Measurements from ENCODE around the gene POU5F1. TPM values are rescaled to one million over a fixed set of nuclear protein-coding genes. Genes with fewer than 3 reads are reported as not detected.

The POU5F1 gene
- total and polyA plus RNA-seq, 2 of the 4 experiments (the other 2 are of a cell fraction): not detected

GRCh38 chr6:31128093-31128676 lies 42.3 kb downstream of the POU5F1 start:
- Histone ChIP-seq H4K91ac (ENCODE audit: insufficient read depth, low read depth, low read length) (no peak overlapping the region), H3K4me1 (ENCODE audit: control insufficient read depth, insufficient read depth, low read length) (peaks cover under 1% of the 10 kb centered on the region; the same call in 1 of the 2 replicates), H3K36me3 (ENCODE audit: control insufficient read depth, insufficient read depth, low read length) (no peaks in the 10 kb centered on the region), H2AFZ (replicated peaks; ENCODE audit: low read length, poor library complexity) (peak overlapping the region; percentile 13), H3K79me1 (ENCODE audit: low read depth in 1 of 2, low read length in 2 of 2) (no peaks in the 10 kb centered on the region), H3K14ac (replicated peaks; ENCODE audit: low read depth, low read length) (no peak overlapping the region), H2AK5ac (ENCODE audit: low read depth, low read length) (peak overlapping the region; percentile 66; the same call in 1 of the 2 replicates), H4K20me1 (ENCODE audit: insufficient read depth, low read length) (no peaks in the 10 kb centered on the region; the same call in 1 of the 2 replicates), H3K4ac (ENCODE audit: low read depth, low read length) (no peak overlapping the region), H3K18ac (ENCODE audit: low read depth, low read length) (no peak overlapping the region), H3K23ac (ENCODE audit: low read depth, low read length) (no peak overlapping the region), H4K8ac (ENCODE audit: low read depth in 2 of 2, low read length in 2 of 2) (no peak overlapping the region), H3K4me3 (ENCODE audit: insufficient read depth, low read depth, low read length) (no peak overlapping the region), H2BK20ac (ENCODE audit: low read depth, low read length) (no peak overlapping the region), H2AK9ac (replicated peaks; ENCODE audit: low read depth, low read length, poor library complexity) (peak overlapping the region; percentile 89), H2BK5ac (ENCODE audit: low read depth, low read length, poor library complexity, severe bottlenecking) (no peak overlapping the region), H4K5ac (ENCODE audit: low read depth, low read length) (no peak overlapping the region), H3K27ac (ENCODE audit: insufficient read depth, low read length) (no peak overlapping the region), H3K9ac (ENCODE audit: low read depth, low read length) (no peak overlapping the region), H3K56ac (ENCODE audit: extremely low read depth, insufficient read depth, low read length) (no peak overlapping the region), H2BK120ac (ENCODE audit: low read depth, low read length) (no peak overlapping the region), H2BK15ac (ENCODE audit: low read depth, low read length) (no peak overlapping the region), H3K27me3 (ENCODE audit: control insufficient read depth, insufficient read depth, low read length) (peaks cover 11% of the 10 kb centered on the region), H3K4me2 (ENCODE audit: low read depth, low read length) (no peak overlapping the region), H3K9me1 (ENCODE audit: insufficient read depth, low read length) (no peaks in the 10 kb centered on the region), H3K9me3 (ENCODE audit: control insufficient read depth, insufficient read depth, low read length) (no peaks in the 10 kb centered on the region)
- POLR2A ChIA-PET (ENCODE audit: unreplicated experiment): no interaction called here
- ATAC-seq (ENCODE audit: low read depth): peak; percentile 70
- in situ Hi-C loops (cut with MboI; ENCODE audit: low sequenced_read_pairs): no loop called here
- DNase-seq: peak; percentile 24
- intact Hi-C loops (cut with micrococcal nuclease): no loop called here
- TF ChIP-seq NFE2L2 (IDR thresholded peaks at IDR 0.05; ENCODE audit: low read depth, low read length) (no peak), USF2 (IDR thresholded peaks at IDR 0.05; ENCODE audit: low read depth, low read length) (no peak), FOS (IDR thresholded peaks at IDR 0.05; ENCODE audit: low read depth, low read length) (no peak), MXI1 (IDR thresholded peaks at IDR 0.05; ENCODE audit: borderline replicate concordance, low read depth, low read length) (no peak), SMC3 (IDR thresholded peaks at IDR 0.05; ENCODE audit: low read depth, low read length) (peak; percentile 51), RCOR1 (IDR thresholded peaks at IDR 0.05; ENCODE audit: insufficient replicate concordance, low read length) (no peak), CEBPB (IDR thresholded peaks at IDR 0.05; ENCODE audit: low read depth, low read length) (no peak), RFX5 (IDR thresholded peaks at IDR 0.05; ENCODE audit: low read depth, low read length) (no peak), POLR2A (IDR thresholded peaks at IDR 0.05; ENCODE audit: low read depth, low read length) (no peak), BHLHE40 (IDR thresholded peaks at IDR 0.05; ENCODE audit: low read depth, low read length) (no peak), ELK1 (IDR thresholded peaks at IDR 0.05; ENCODE audit: borderline replicate concordance, low read depth, low read length) (no peak), CHD1 (IDR thresholded peaks at IDR 0.05; ENCODE audit: low read depth, low read length) (no peak), MAFK (IDR thresholded peaks at IDR 0.05; ENCODE audit: low read depth, low read length) (no peak), MAZ (IDR thresholded peaks at IDR 0.05; ENCODE audit: borderline replicate concordance, low read depth, low read length) (no peak), RAD21 (IDR thresholded peaks at IDR 0.05; ENCODE audit: low read length) (peak; percentile 53), CTCF (conservative IDR thresholded peaks at IDR 0.05; ENCODE audit: low read depth, low read length) (peak; percentile 66)
- dilution Hi-C loops (cut with HindIII; ENCODE audit: low sequenced_read_pairs, unreplicated experiment): no loop called here
- no TSS peak for BruUV-seq (replicated peaks)
- WGBS, 2 experiments (ENCODE audit: extremely low coverage in 2 of 2, insufficient read length in 1 of 2): 0% methylated on average over 2 of the region's 8 CpGs; no CpG with 5 or more reads in 1 of the 2 experiments
- CTCF ChIA-PET: interaction anchor here (1.0 kb wide), 1 partner anchor 64 kb away, joined by 3 read pairs; no protein-coding TSS in a partner anchor
